HG03439 (cell line): Measurements from ENCODE around the gene TRPM5.

ENCODE experiments used
- ATAC-seq: cut with Tn5 transposase; IDR thresholded peaks from one replicate; pipeline ENCODE4 v1.9.1; 2021; ENCODE audit warnings: mild to moderate bottlenecking, moderate library complexity; ENCODE audit not compliant: unreplicated experiment

TRPM5 gene

DNA sequence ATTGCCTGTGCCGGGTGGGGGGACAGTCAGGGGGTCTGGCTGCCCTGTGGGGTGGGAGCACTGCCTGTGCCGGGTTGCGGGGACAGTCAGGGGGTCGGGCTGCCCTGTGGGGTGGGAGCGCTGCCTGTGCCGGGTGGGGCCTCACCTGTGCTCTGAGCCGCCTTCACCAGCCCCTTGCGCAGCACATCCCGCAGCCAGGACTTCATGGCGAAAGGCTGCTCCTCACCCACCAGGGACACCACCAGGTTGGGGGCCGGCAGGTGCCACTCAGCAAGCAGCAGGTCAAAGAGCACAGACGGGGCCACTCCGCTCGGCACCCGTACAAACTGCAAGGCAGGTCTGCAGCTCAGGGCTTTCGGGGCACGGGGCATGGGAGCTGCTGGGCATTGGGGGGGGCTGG lies 22.3 kb downstream of the TRPM5 start:
- ATAC-seq = no peak

- no peak for ATAC-seq
These were observed 22.9 kb downstream of the TRPM5 start for GRCh38 chr11:2421226-2421994.

DNA sequence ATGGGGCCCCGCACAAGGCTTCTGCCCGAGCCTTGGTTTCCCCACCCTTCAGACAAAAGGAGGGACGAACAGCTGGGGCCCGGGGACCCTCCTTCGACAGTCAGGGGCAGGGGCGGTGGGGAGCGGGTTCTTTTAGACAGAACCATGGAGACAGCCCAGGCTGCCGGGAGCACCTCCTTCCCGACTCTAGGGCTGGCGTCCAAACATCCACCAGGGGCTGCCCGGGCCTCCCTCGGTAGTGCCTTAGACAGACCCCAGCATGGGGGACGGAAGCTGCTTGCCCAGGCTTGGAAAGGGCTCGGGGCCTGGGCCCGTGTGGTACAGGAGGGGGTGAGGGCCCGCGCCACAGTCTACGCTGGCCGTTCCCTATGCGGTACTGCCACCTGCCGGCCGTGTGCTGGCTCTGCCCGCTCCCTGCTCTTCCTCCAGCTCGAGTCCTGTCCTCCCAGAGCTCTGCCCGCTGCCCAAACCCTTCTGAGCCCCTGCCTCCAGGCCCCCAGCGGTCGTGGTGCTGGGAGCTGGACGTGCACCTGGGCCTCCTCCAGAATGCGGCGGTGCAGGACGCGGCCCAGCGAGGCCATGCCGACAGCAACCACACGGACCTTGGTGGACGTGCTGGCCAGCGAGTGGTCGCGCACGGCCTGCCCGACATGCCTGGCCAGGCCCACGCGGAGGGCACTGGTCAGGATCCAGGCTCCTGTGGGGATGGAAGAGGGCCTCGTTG lies 23.6 kb downstream of the TRPM5 start:
- ATAC-seq = no peak

- no peak for ATAC-seq
These were observed 24.4 kb downstream of the TRPM5 start for GRCh38 chr11:2419638-2420501.

DNA sequence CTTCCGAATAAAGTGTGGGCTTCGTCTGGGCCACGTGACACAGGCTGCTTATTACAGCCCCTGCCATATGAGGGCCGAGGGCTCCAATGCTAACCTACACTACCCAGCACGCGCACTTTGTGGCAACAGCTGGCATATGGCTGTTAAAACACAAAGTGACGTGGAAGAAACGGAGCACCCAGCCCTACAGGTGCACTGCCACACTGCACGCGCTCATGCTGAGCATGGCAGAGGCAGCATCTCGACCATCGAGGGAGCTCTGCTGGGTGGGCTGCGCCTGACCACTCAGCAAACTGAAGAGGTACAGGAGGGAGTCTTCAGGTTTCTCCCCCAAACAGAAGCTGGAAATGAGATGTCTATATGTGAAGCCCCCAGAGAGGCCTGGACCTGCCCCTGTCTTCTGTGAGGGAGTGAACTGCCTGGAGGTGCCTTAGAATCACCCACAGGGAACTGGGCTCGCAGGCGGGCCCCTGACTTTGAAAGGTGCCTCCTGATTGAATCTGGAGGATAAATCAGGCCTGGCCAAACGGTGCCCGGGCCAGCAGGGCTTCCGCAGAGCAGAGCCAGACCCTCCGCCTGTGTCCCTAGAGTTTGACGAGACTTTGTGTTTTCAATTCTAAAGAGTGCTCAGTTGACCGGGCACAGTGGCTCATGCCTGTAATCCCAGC lies 25.5 kb downstream of the TRPM5 start:
- ATAC-seq = no peak

DNA sequence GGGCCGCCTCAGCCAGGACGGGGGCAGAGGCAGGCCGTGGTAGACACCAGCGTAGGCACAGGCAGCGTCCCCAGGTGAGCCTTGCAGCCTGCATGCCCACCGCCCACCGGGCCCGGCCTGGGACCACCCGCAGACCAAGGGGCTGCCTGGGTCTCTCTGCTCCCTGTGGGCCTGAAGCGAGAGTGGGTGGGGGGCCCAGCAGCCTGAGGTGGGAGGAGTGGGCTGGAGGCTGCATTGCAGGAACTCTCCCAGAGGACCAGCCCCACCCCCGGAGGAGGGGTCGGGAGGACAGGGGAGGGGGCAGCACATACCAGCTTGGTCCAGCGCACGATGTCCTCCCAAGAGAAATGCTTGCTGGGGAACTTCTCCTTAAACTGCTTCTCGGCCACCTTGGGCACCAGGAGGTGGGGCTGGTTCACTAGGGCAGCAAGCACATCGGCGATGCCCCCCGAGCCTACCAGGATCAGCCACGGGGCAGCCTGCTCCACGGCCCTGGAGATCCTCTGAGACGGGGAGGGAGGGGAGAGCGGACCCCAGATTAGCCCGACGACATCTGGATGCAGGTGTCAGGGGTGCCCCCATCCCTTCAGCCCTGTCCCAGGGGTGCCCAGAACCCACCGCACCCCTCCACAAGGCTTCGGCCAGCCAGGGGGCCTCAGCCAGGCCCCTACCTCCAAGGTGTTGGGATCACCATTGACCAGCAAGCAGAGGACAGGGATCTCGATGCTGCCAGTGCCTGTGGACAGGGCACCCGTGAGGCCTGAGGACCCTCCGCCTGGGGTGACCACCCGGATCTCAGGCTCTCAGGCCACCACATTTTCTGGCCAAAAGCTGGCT lies 26.2 kb downstream of the TRPM5 start:
- ATAC-seq = no peak

- no peak for ATAC-seq
These were observed 27.5 kb downstream of the TRPM5 start for GRCh38 chr11:2416765-2417164.

GRCh38 chr11:2415601-2416380 lies 28.5 kb downstream of the TRPM5 start:
- no peak for ATAC-seq

DNA sequence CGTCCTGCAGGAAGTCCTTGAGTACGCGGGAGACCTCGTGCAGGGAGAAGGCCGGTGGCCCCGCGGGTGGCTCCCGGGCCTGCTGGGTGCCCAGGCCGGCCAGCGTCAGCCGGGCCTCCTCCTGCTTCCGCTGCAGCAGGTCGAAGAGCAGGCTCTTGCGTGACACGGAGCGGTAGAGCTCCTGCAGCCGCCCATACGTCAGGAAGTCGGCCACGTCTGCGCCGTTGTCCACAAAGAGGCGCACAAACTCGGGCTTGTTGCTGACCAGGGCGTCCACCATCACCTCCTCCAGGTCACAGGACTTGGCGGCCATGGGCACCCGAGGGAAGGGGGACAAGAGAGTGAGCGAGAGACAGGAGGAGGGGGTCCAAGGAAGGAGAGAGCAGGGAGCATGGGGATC lies 29.1 kb downstream of the TRPM5 start:
- ATAC-seq = no peak

DNA sequence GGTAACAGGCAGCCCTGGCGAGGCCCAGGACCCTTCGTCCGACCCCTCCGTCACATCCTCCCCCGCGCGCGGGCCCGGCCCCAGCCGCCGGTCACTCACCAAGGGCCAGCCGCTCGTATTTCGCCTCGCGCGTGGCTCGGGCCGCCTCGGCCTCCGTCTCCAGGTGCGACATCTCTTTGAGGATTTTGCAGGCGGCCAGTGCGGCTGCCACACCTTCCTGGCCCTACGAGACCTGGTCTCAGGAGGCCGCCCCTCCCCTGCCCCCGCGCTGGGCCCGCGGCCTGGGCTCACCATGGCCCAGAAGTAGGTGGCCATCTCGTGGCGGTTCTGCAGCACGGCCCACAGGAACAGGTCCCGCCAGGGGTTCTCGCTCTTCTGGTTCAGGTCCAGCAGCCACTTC lies 29.7 kb downstream of the TRPM5 start:
- ATAC-seq = no peak

DNA sequence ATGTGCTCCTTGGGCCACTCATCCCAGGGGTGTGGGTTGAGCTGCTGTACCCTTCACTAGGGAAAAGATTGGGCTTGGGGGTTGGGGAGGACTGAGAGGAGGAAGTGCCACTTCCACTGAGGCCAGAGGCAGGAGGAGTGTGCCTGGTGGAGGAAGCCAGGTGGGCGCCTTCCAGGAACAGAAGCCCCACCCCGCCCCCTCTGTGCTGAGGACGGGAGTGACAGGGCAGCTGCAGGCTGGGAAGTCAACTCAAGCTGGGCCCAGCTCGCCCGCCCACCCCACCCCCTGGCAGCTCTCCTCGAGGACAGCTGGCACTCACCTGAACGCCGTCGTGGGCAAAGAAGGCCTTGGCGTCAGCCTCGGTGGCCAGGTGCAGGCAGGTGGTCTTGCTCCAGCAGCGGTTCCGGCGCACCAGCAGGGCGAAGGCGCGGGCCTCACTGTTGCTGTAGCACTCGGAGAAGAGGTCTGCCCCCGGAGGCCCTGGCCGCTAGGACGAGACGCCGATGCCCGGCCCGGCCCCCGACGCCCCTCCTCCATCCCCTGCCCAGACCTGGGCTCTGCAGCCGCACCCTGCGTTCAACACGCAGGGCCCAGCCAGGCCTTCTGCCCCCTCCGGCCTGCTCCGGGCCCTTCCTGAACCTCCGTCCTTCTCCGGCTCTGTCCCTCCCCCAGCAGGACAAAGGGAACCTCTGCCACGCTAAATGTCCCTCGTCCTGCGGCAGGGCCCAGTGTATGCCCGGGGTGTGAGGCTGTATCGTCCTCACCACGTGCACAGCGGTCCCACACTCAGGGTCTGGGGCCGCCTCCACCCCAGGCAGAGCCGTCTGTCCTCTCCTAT lies 30.4 kb downstream of the TRPM5 start:
- ATAC-seq = no peak

DNA sequence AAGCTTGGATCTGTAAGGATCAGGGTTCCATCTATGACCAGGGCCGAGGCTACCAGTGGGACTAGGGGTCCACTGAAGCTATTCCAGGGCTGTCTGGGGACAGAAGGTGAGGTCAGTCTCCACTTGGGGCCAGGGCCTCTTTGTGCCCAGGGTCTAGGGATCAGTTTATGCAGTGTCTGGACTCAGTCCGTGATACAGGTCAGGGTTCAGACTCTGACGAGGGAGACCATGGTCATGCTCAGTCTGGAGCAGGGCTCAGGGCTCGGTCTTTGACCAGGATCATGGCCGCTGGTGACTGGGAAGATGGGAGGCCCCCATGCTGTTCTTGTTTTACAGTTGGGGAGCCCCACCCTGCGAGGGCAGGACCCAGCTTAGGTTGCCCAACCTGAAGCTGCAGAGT lies 32.0 kb downstream of the TRPM5 start:
- no peak for ATAC-seq

- no peak for ATAC-seq
These were observed 32.6 kb downstream of the TRPM5 start for GRCh38 chr11:2411446-2412305.

- ATAC-seq = no peak
These were observed 33.7 kb downstream of the TRPM5 start for GRCh38 chr11:2410616-2411015.

- no peak for ATAC-seq
These were observed 34.5 kb downstream of the TRPM5 start for GRCh38 chr11:2409611-2410468.

DNA sequence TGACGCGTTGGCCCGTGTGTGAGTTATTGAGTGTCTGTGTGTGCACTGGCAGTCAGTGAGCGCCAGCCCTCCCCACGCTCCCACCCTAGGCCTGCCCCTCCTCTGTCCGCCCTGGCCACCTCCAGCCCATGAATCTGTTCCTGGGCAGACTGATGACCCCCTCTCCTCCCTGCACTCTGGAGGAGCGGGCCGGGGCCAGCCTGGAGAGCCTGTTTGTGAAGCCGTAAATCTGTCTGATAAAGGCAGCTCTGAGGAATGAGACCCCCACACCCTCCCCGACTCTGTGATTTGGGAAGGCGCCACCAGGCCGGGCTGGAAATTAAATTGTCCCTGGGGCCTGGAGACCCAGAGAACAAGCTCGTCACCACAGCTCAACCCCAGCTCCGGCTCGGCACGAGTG lies 35.2 kb downstream of the TRPM5 start:
- ATAC-seq = no peak

GRCh38 chr11:2408671-2409070 lies 35.6 kb downstream of the TRPM5 start:
- ATAC-seq = no peak
